Panc1 (cell line): ENCODE results near the gene NFE2L3. TPM values are rescaled to one million over a fixed set of nuclear protein-coding genes. Genes with fewer than 3 reads are reported as not detected.
"Not testable (repeated sequence)": the region's sequence is repeated elsewhere in the genome, so short reads cannot be mapped to it uniquely, and the experiment has no call there.

Experiments used
- ATAC-seq: fragments of 200-7000 bp; cut with Tn5 transposase; 2 replicates; pipeline ENCODE4 v1.9.1; 2020; ENCODE audit warnings: mild to moderate bottlenecking, moderate library complexity
- BruUV-seq: library from RNA; stranded (reverse); fragments of 400-500 nt; replicated peaks from 2 replicates; lab custom pipeline; 2021; lab: Mats Ljungman, UMichigan
- CTCF ChIA-PET: fragments of 300-600 bp; sonication (Branson Sonifier 250); formaldehyde crosslinking; loops from one replicate; lab custom pipeline; 2022; ENCODE audit warnings: antibody characterized with exemption; lab: Charles Lee
- POLR2A ChIA-PET: fragments of 300-600 bp; sonication (Branson Sonifier 250); formaldehyde crosslinking; loops from one replicate; lab custom pipeline; 2022; ENCODE audit warnings: antibody characterized with exemption; lab: Charles Lee
- DNase-seq: peaks from one replicate; pipeline ENCODE4 v3.0.0-alpha.2; 2010; ENCODE audit warnings: low read depth, low spot score
- H3K27ac ChIP-seq: 2 replicates; pipeline ENCODE4 v1.5.1; 2011; ENCODE audit warnings: mild to moderate bottlenecking, low read length, inconsistent platforms
- H3K27me3 ChIP-seq: fragments of 200-500 bp; sonication (Bioruptor generic); 2 replicates; pipeline ENCODE4 v1.6.0; 2014; ENCODE audit warnings: low read length, inconsistent platforms; ENCODE audit not compliant: control insufficient read depth, insufficient read depth
- H3K36me3 ChIP-seq: fragments of 200-500 bp; sonication (Bioruptor generic); 2 replicates; pipeline ENCODE4 v1.5.1; 2014; ENCODE audit warnings: inconsistent platforms, mild to moderate bottlenecking, low read length, moderate library complexity; ENCODE audit not compliant: control insufficient read depth, insufficient read depth
- H3K4me1 ChIP-seq: 2 replicates; pipeline ENCODE4 v1.5.1; 2011; ENCODE audit warnings: inconsistent platforms, mild to moderate bottlenecking, low read length, moderate library complexity; ENCODE audit not compliant: control insufficient read depth, insufficient read depth
- H3K4me3 ChIP-seq, 2 experiments: 2 replicates each; pipeline ENCODE4 v1.5.1; 2011 to 2012; ENCODE audit warnings: low read depth in 2 of 2, low read length in 2 of 2, mild to moderate bottlenecking in 2 of 2, inconsistent platforms in 1 of 2, moderate library complexity in 1 of 2
- H3K9me3 ChIP-seq: fragments of 200-500 bp; sonication (Bioruptor generic); 2 replicates; pipeline ENCODE4 v1.5.1; 2014; ENCODE audit warnings: low read depth, mild to moderate bottlenecking, inconsistent platforms, low read length, moderate library complexity; ENCODE audit not compliant: control insufficient read depth, insufficient read depth
- CTCF ChIP-seq: fragments of 450-650 bp; IDR thresholded peaks from 2 replicates; pipeline ENCODE4 v1.5.1; 2017; ENCODE audit warnings: mild to moderate bottlenecking
- POLR2AphosphoS5 ChIP-seq: IDR thresholded peaks from 2 replicates; pipeline ENCODE4 v1.6.1; 2012; ENCODE audit warnings: mild to moderate bottlenecking, low read depth, low read length, moderate library complexity
- REST ChIP-seq, 2 experiments: IDR thresholded peaks; 2 replicates each; pipeline ENCODE4 v1.6.1; 2011 to 2012; ENCODE audit warnings: low read depth in 2 of 2, control low read depth in 1 of 2, low read length in 1 of 2, mild to moderate bottlenecking in 1 of 2, moderate library complexity in 1 of 2; ENCODE audit not compliant: insufficient read depth in 1 of 2
- SIN3A ChIP-seq: IDR thresholded peaks from 2 replicates; pipeline ENCODE4 v1.6.1; 2012; ENCODE audit warnings: low read depth, mild to moderate bottlenecking, low read length, moderate library complexity, borderline replicate concordance; ENCODE audit not compliant: insufficient read depth
- TCF7L2 ChIP-seq: IDR thresholded peaks from 2 replicates; pipeline ENCODE4 v1.6.1; 2011; ENCODE audit warnings: mild to moderate bottlenecking, low read depth, low read length, inconsistent platforms
- in situ Hi-C: cut with HindIII; loops from 2 replicates; pipeline ENCODE4 v1.10.0; 2016; ENCODE audit warnings: low sequenced_read_pairs, low pct_unique_long_range_greater_than_20kb
- intact Hi-C: fragments of 100-400 bp; cut with micrococcal nuclease; formaldehyde crosslinking; loops from one replicate; pipeline ENCODE4 v1.10.0; 2022; ENCODE audit not compliant: unreplicated experiment
- total RNA-seq: library from RNA; stranded (reverse); gene quantifications from one replicate; pipeline ENCODE4 v1.2.1, GENCODE V29; 2021; ENCODE audit not compliant: unreplicated experiment

Gene NFE2L3
- total RNA-seq, 1 experiment from 2014 or later, result 78.5 TPM

GRCh38 chr7:26172048-26172447 is 20.1 kb downstream of the NFE2L3 start:
- H3K4me1 ChIP-seq, result peaks cover 7% of the 10 kb centered on the region
- H3K9me3 ChIP-seq, result no peaks in the 10 kb centered on the region
- H3K27me3 ChIP-seq, result no peaks in the 10 kb centered on the region
- TF ChIP-seq CTCF, result no peak
- TF ChIP-seq SIN3A, result no peak
- TF ChIP-seq POLR2AphosphoS5, result no peak
- no peak for TF ChIP-seq TCF7L2
- TF ChIP-seq REST (IDR thresholded peaks at IDR 0.05; ENCODE audit: insufficient read depth in 1 of 2, low read depth in 2 of 2, low read length in 1 of 2), result no peak
- in situ Hi-C loops (no loop called here), intact Hi-C loops (no loop called here)
- no peak overlapping the region for H3K4me3 ChIP-seq
- POLR2A ChIA-PET, result no interaction called here
- H3K36me3 ChIP-seq, result no peaks in the 10 kb centered on the region
- no peak for DNase-seq
- no peak overlapping the region for H3K27ac ChIP-seq
- CTCF ChIA-PET, result interaction anchor here (0.7 kb wide), 1 partner anchor 192 kb away, joined by 4 read pairs; no protein-coding TSS in a partner anchor
- no TSS peak for BruUV-seq
- no peak for ATAC-seq

GRCh38 chr7:26175903-26176302 is 23.9 kb downstream of the NFE2L3 start:
- H3K4me3 ChIP-seq, H3K36me3 ChIP-seq, H3K27ac ChIP-seq, in situ Hi-C loops, intact Hi-C loops, CTCF ChIA-PET, H3K9me3 ChIP-seq, ATAC-seq, BruUV-seq, H3K27me3 ChIP-seq, DNase-seq: not testable (repeated sequence)
- H3K4me1 ChIP-seq, result peaks cover 11% of the 10 kb centered on the region
- POLR2A ChIA-PET, result interaction anchor here (0.6 kb wide), 1 partner anchor 188 kb away, joined by 3 read pairs; no protein-coding TSS in a partner anchor

GRCh38 chr7:26176696-26177095 is 24.7 kb downstream of the NFE2L3 start:
- H3K4me3 ChIP-seq, ATAC-seq, H3K27ac ChIP-seq, H3K9me3 ChIP-seq, DNase-seq, BruUV-seq, H3K36me3 ChIP-seq, CTCF ChIA-PET, H3K27me3 ChIP-seq, intact Hi-C loops, in situ Hi-C loops, POLR2A ChIA-PET: not testable (repeated sequence)
- H3K4me1 ChIP-seq, result peaks cover 14% of the 10 kb centered on the region

- intact Hi-C loops, H3K27me3 ChIP-seq, H3K36me3 ChIP-seq, ATAC-seq, H3K9me3 ChIP-seq, POLR2A ChIA-PET, in situ Hi-C loops, H3K4me3 ChIP-seq, BruUV-seq, DNase-seq, CTCF ChIA-PET: not testable (repeated sequence)
- Histone ChIP-seq H3K27ac (0 out of 2 replicates have a peak overlapping the region, but pooled peaks have one; percentile 5), H3K4me1 (peaks cover 14% of the 10 kb centered on the region)
Observed at GRCh38 chr7:26177269-26177668, 25.3 kb downstream of the NFE2L3 start.
